WERI-Rb-1 (cell line): ENCODE data around the gene MEF2C.

ENCODE experiments used
- DNase-seq: peaks from one replicate; pipeline ENCODE4 v3.0.0-alpha.2; 2020
- H3K27ac ChIP-seq: fragments of 250-450 bp; sonication (Bioruptor Pico); 2 replicates; pipeline ENCODE4 v1.5.1; 2020; ENCODE audit warnings: mild to moderate bottlenecking, moderate library complexity
- H3K27me3 ChIP-seq: fragments of 250-450 bp; sonication (Bioruptor Pico); 2 replicates; pipeline ENCODE4 v1.5.1; 2021; ENCODE audit warnings: mild to moderate bottlenecking, low read depth, moderate library complexity; ENCODE audit not compliant: insufficient read depth, severe bottlenecking
- H3K36me3 ChIP-seq: fragments of 250-450 bp; sonication (Bioruptor Pico); 2 replicates; pipeline ENCODE4 v1.5.1; 2020; ENCODE audit warnings: mild to moderate bottlenecking, moderate library complexity
- H3K4me3 ChIP-seq: 2 replicates; pipeline ENCODE4 v1.5.1; 2011; ENCODE audit warnings: low read depth, mild to moderate bottlenecking, control low read depth, low read length
- H3K9me3 ChIP-seq: fragments of 250-450 bp; sonication (Bioruptor Pico); 2 replicates; pipeline ENCODE4 v1.5.1; 2021; ENCODE audit warnings: mild to moderate bottlenecking, moderate library complexity; ENCODE audit not compliant: severe bottlenecking
- TF ChIP-seq, protein P1 (sequence below): IDR thresholded peaks from 2 replicates; pipeline ENCODE4 v1.5.1; 2011; ENCODE audit warnings: low read depth, mild to moderate bottlenecking, control low read depth, inconsistent platforms, low read length

The MEF2C gene

DNA sequence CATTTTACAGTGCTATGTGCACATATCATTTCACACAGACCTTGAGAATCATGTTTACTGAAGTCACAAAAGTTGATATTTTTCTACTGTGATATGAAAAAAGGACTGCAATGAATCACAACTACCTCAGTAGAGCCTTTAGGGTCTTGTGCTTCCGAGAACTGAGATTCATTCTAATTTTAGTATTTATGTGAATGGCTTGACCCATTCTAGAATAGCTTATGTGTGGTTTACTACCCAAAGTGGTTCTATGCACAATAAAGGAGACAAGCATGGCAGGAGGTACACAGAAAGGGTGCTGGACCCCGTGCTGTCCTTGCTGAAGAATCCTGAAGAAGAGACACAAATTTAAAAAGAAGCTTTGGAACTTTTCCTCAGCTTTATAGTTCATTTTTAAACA is 28.2 kb downstream of the MEF2C start:
- TF ChIP-seq, protein P1, sequence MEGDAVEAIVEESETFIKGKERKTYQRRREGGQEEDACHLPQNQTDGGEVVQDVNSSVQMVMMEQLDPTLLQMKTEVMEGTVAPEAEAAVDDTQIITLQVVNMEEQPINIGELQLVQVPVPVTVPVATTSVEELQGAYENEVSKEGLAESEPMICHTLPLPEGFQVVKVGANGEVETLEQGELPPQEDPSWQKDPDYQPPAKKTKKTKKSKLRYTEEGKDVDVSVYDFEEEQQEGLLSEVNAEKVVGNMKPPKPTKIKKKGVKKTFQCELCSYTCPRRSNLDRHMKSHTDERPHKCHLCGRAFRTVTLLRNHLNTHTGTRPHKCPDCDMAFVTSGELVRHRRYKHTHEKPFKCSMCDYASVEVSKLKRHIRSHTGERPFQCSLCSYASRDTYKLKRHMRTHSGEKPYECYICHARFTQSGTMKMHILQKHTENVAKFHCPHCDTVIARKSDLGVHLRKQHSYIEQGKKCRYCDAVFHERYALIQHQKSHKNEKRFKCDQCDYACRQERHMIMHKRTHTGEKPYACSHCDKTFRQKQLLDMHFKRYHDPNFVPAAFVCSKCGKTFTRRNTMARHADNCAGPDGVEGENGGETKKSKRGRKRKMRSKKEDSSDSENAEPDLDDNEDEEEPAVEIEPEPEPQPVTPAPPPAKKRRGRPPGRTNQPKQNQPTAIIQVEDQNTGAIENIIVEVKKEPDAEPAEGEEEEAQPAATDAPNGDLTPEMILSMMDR = no peak
- DNase-seq = no peak
- Histone ChIP-seq H3K4me3 (no peak overlapping the region), H3K36me3 (no peaks in the 10 kb centered on the region), H3K27ac (no peak overlapping the region), H3K9me3 (peaks cover 2% of the 10 kb centered on the region), H3K27me3 (no peaks in the 10 kb centered on the region)

DNA sequence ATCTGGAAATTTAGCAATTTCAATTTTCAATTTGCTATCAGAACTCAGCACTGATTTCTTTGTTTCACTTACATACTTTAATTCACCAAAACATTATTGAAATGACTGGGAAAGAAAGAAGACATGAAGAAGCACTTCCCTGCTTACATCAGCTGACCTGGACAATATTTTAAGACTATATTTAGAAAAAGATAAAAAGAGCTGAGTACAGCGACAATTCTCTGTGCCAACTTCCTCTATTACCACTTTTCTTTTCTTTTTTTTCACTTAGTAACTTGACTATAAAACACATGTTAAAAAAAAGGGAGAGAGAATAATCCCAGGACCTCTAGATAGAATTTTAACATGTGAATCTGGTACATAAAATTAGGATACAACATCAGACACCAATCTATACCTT is 35.6 kb downstream of the MEF2C start:
- TF ChIP-seq, protein P1 = no peak
- H3K9me3 ChIP-seq = no peaks in the 10 kb centered on the region
- H3K36me3 ChIP-seq = no peaks in the 10 kb centered on the region
- no peak for DNase-seq
- no peak overlapping the region for H3K4me3 ChIP-seq
- no peak overlapping the region for H3K27ac ChIP-seq
- no peaks in the 10 kb centered on the region for H3K27me3 ChIP-seq

DNA sequence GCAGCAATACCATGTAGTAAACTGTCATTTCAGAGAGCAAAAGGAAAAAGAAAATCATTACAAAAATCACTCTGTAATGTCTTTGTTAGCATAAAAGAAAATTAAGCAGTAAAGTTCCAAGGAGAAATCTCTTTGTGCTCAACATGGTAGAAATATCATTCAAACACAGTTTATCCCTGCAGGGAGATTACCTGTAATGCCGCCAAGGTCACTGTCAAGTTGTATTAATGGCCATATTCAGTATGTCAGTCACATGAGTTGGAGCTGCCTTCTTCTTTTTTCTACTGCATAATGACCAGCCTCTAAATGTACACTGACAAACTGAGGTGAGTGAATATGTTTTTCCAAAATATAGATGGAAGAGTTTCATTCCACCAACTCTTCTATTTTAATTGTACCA is 36.5 kb downstream of the MEF2C start:
- DNase-seq = no peak
- TF ChIP-seq, protein P1 = no peak
- no peak overlapping the region for H3K27ac ChIP-seq

DNA sequence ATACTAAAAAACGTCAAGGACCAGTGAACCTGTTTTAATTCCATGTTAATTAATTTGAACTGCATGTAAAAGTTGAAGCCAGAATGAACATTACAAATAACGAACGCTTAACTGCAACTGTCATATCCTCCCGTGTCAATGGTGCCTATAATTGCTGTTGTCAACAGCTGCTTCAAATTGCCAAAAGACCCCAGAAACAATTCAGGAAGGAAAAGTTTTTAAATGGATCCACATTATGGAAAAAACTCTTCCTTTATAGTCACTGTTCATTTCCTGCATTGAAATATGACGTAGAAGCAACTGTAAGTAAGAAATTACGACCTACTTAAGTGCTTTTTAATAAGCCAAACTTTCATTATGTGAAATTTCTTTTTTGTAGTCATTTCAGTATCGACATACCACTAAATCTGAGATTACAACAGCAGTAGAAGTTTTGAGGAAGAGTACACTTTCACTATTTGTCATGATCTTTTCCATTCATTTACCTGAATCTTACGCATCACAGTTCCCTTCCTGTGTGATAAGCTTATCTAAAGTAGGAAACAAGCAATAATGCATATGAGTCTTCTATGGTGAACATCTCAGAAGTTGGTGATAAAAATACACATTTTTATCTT is 37.8 kb downstream of the MEF2C start:
- H3K9me3 ChIP-seq = no peaks in the 10 kb centered on the region
- H3K4me3 ChIP-seq = no peak overlapping the region
- no peak overlapping the region for H3K27ac ChIP-seq
- TF ChIP-seq, protein P1 = no peak
- DNase-seq = no peak
- H3K36me3 ChIP-seq = no peaks in the 10 kb centered on the region
- no peaks in the 10 kb centered on the region for H3K27me3 ChIP-seq

More for the DNA sequence above, 36.5 kb downstream of the MEF2C start:
- H3K36me3 ChIP-seq = no peaks in the 10 kb centered on the region
- H3K9me3 ChIP-seq = no peaks in the 10 kb centered on the region
- H3K4me3 ChIP-seq = no peak overlapping the region
- H3K27me3 ChIP-seq = no peaks in the 10 kb centered on the region

DNA sequence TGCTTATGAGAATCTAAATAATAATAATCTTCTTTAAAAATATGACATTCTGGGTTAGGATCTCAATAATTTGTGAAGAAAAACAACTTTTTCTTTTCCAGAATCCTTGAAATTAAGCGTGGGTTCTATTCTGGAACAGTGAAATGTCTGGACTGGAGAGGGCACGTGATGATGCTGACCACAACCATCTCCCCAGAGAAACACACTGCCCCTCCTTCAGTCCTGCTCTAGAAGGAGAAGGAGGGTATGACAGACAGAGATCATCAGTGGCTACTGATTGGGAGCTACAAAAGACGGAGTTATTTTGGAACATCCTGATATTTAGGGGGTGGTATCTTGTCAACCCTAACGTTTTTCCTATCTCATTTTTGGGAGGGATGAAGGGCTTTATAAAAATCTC is 40.2 kb downstream of the MEF2C start:
- TF ChIP-seq, protein P1 = no peak
- no peak overlapping the region for H3K27ac ChIP-seq
- H3K9me3 ChIP-seq = no peaks in the 10 kb centered on the region
- H3K27me3 ChIP-seq = no peaks in the 10 kb centered on the region
- no peak overlapping the region for H3K4me3 ChIP-seq
- no peaks in the 10 kb centered on the region for H3K36me3 ChIP-seq
- no peak for DNase-seq

DNA sequence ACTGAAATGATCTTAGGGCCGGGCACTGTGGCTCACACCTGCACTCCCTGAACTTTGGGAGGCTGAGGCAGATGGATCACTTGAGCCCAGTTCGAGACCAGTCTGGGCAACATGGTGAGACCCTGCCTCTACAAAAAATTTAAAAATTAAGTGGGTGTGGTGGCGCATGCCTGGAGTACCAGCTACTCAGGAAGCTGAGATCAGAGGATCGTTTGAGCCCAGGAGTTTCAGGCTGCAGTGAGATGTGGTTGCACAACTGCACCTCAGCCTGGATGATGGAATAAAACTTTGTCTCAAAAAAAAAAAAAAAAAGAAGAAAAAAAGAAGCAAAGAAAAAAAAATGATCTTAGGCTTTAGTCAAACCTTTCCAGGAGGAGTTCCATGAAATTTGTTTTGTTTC is 41.8 kb downstream of the MEF2C start:
- Histone ChIP-seq H3K4me3 (no peak overlapping the region), H3K36me3 (no peaks in the 10 kb centered on the region), H3K27me3 (no peaks in the 10 kb centered on the region), H3K9me3 (no peaks in the 10 kb centered on the region), H3K27ac (no peak overlapping the region)
- TF ChIP-seq, protein P1 = no peak
- no peak for DNase-seq
